Karpas-422 (cell line): ENCODE measurements around the gene HMCN2. TPM values are rescaled to one million over a fixed set of nuclear protein-coding genes. Genes with fewer than 3 reads are reported as not detected.

ENCODE experiments used
- DNase-seq: peaks from one replicate; pipeline ENCODE4 v3.0.0-alpha.2; 2015
- H2AFZ ChIP-seq: fragments of 200-600 bp; sonication (generic); 2 replicates; pipeline ENCODE4 v1.6.1; 2014; ENCODE audit warnings: antibody characterized with exemption, low read length, mixed read lengths
- H3K27ac ChIP-seq: fragments of 200-600 bp; sonication (generic); 2 replicates; pipeline ENCODE4 v1.5.1; 2014; ENCODE audit warnings: mild to moderate bottlenecking, low read length, moderate library complexity
- H3K27me3 ChIP-seq: fragments of 200-600 bp; sonication (generic); 2 replicates; pipeline ENCODE4 v1.6.1; 2014; ENCODE audit warnings: low read length, mixed read lengths
- H3K36me3 ChIP-seq: fragments of 200-600 bp; sonication (generic); 2 replicates; pipeline ENCODE4 v1.6.1; 2014; ENCODE audit warnings: low read length, mixed read lengths; ENCODE audit not compliant: insufficient read depth
- H3K4me1 ChIP-seq: fragments of 200-600 bp; sonication (generic); 2 replicates; pipeline ENCODE4 v1.6.1; 2014; ENCODE audit warnings: mild to moderate bottlenecking, low read length, mixed read lengths
- H3K4me2 ChIP-seq: fragments of 200-600 bp; sonication (generic); 2 replicates; pipeline ENCODE4 v1.6.1; 2014; ENCODE audit warnings: low read length, low read depth, mild to moderate bottlenecking; ENCODE audit not compliant: poor library complexity, severe bottlenecking
- H3K4me3 ChIP-seq: fragments of 200-600 bp; sonication (generic); 2 replicates; pipeline ENCODE4 v1.5.1; 2014; ENCODE audit warnings: mild to moderate bottlenecking, antibody characterized with exemption, low read length, mixed read lengths
- H3K79me2 ChIP-seq: fragments of 200-600 bp; sonication (generic); 2 replicates; pipeline ENCODE4 v1.6.1; 2014; ENCODE audit warnings: mild to moderate bottlenecking, low read length, mixed read lengths
- H3K9ac ChIP-seq: fragments of 200-600 bp; sonication (generic); 2 replicates; pipeline ENCODE4 v1.6.0; 2014; ENCODE audit warnings: low read length
- H3K9me2 ChIP-seq: fragments of 200-600 bp; sonication (generic), shearing (Covaris generic); replicated peaks from 2 replicates; pipeline ENCODE4 v1.6.0; 2014; ENCODE audit warnings: mild to moderate bottlenecking, low read length, moderate library complexity; ENCODE audit not compliant: insufficient read depth
- H3K9me3 ChIP-seq: fragments of 300-700, 200-600 bp; sonication (generic); 2 replicates; pipeline ENCODE4 v1.6.1; 2014; ENCODE audit warnings: low read length, mixed read lengths
- H4K20me1 ChIP-seq: fragments of 200-600 bp; sonication (generic); 2 replicates; pipeline ENCODE4 v1.6.1; 2014; ENCODE audit warnings: mild to moderate bottlenecking, antibody characterized with exemption, low read length, low read depth; ENCODE audit not compliant: insufficient read depth
- total RNA-seq: library from RNA; depleted of rRNA; stranded (reverse); fragments of >200 nt; shearing (Covaris generic); gene quantifications from 2 replicates; pipeline ENCODE4 v1.2.3, GENCODE V29; 2014; ENCODE audit warnings: low replicate concordance

HMCN2 gene
- total RNA-seq, 1 experiment from 2014 or later, result not detected

- H3K9ac ChIP-seq, result no peak overlapping the region
- no peak overlapping the region for H3K27ac ChIP-seq
- no peak overlapping the region for H3K4me3 ChIP-seq
- H3K9me2 ChIP-seq, result no peaks in the 10 kb centered on the region
- no peak overlapping the region for H3K4me2 ChIP-seq
- no peak for DNase-seq
- no peaks in the 10 kb centered on the region for H3K36me3 ChIP-seq
- no peaks in the 10 kb centered on the region for H3K4me1 ChIP-seq
- no peaks in the 10 kb centered on the region for H3K9me3 ChIP-seq
- no peaks in the 10 kb centered on the region for H3K79me2 ChIP-seq
- no peaks in the 10 kb centered on the region for H3K27me3 ChIP-seq
- H4K20me1 ChIP-seq, result no peaks in the 10 kb centered on the region
- H2AFZ ChIP-seq, result no peak overlapping the region
Measured at GRCh38 chr9:130319300-130319699, 53.7 kb downstream of the HMCN2 start.

DNA sequence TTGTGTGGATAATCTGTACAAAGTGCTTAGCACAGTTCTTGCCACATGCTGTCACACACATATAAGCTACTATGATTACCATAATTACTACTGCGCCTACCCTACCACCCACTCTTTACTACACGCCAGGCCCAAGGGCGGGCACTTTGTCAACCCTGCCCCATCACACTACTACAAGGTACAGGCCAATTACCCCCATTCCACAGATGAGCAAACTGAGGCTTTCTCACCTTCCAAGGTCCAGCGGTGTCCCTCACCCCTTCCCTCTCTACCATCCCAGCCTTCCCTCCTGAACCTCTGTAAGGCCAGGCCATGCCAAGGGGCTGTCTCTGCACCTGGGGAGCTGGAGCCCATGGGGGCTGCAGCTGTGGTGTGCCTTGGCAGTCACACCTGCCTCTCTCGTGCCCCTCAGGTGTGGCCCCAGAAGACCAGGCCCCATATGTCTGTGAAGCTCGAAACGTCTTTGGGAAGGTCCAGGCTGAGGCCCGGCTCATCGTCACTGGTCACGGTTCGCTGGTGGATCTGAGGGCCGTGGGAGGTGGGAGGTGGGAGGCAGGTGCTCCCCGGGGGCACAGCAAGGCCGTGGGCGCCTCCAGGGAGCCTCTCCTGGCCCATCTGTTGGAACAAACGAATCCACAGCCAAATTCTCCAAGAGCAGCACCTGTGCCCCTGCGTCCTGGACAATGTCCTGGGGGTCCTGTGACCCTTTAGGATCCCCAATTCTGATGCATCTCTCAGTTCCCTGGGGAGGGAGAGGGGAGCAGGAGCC, 54.6 kb downstream of the HMCN2 start:
- no peak overlapping the region for H3K27ac ChIP-seq
- H4K20me1 ChIP-seq, result no peaks in the 10 kb centered on the region
- no peak for DNase-seq
- H3K9me2 ChIP-seq, result no peaks in the 10 kb centered on the region
- no peaks in the 10 kb centered on the region for H3K9me3 ChIP-seq
- no peaks in the 10 kb centered on the region for H3K4me1 ChIP-seq
- H3K4me2 ChIP-seq, result no peak overlapping the region
- H3K4me3 ChIP-seq, result no peak overlapping the region
- H3K27me3 ChIP-seq, result no peaks in the 10 kb centered on the region
- H3K36me3 ChIP-seq, result no peaks in the 10 kb centered on the region
- no peaks in the 10 kb centered on the region for H3K79me2 ChIP-seq
- no peak overlapping the region for H2AFZ ChIP-seq
- H3K9ac ChIP-seq, result no peak overlapping the region

DNA sequence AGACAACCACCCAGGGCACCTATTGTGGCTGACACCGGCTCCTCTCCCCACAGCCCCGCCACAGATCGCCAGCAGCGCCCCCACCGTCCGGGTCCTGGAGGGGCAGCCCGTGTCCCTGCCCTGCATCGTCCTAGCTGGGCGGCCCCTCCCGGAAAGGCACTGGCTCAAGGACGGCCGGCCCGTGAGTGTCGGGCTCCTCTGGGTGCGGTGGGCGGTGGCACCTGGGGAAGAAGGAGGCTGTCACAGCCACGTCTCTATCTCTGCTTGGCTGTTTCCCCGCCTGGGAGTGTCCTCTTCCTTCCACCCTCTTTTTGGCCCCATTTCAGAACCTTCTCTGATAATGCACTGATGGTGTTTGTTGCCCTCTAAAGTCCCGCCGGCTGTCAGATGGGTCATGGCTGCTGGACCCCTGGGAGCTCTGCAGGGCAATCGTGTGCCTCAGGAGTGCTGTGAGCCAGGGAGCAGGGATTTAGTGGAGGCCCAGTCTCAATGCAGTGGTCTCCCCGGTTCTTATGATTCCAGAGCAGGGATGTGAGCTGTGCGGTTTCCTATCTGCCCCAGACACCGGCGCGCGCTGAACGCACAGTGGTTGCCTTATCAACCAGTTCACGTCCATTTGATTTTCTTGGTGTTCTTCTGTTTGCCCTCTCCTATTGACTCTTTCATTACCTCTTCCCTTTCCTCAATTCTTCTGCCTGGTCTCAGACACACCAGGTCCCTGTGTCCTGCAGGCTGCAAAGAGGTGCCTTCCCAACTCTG, 55.3 kb downstream of the HMCN2 start:
- no peaks in the 10 kb centered on the region for H3K79me2 ChIP-seq
- no peaks in the 10 kb centered on the region for H3K27me3 ChIP-seq
- no peak overlapping the region for H2AFZ ChIP-seq
- no peak overlapping the region for H3K4me3 ChIP-seq
- no peak overlapping the region for H3K27ac ChIP-seq
- no peak for DNase-seq
- H3K4me2 ChIP-seq, result no peak overlapping the region
- no peaks in the 10 kb centered on the region for H3K36me3 ChIP-seq
- no peaks in the 10 kb centered on the region for H4K20me1 ChIP-seq
- no peak overlapping the region for H3K9ac ChIP-seq
- H3K4me1 ChIP-seq, result no peaks in the 10 kb centered on the region
- no peaks in the 10 kb centered on the region for H3K9me3 ChIP-seq
- no peaks in the 10 kb centered on the region for H3K9me2 ChIP-seq

DNA sequence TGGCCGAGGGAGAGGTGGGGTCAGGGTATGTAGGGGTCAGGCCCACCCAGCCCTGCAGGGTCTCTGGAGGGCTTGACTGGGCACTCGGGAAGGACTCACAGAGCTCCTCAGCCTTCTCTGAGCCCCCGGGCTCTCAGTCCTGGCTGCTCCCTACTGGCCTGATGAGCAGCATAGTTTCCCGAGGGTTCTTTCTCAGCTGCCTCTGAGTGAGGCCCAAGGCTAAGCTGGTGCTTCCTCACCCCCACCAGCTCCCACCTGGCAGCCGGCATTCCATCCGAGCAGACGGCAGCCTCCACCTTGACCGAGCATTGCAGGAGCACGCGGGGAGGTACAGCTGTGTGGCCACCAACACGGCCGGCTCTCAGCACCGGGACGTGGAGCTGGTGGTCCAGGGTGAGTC, 56.0 kb downstream of the HMCN2 start:
- Histone ChIP-seq H3K27ac (no peak overlapping the region), H3K9ac (no peak overlapping the region), H4K20me1 (no peaks in the 10 kb centered on the region), H3K4me1 (no peaks in the 10 kb centered on the region), H2AFZ (no peak overlapping the region), H3K9me3 (no peaks in the 10 kb centered on the region), H3K36me3 (no peaks in the 10 kb centered on the region), H3K4me2 (no peak overlapping the region), H3K79me2 (no peaks in the 10 kb centered on the region), H3K9me2 (no peaks in the 10 kb centered on the region), H3K27me3 (no peaks in the 10 kb centered on the region), H3K4me3 (no peak overlapping the region)
- no peak for DNase-seq

DNA sequence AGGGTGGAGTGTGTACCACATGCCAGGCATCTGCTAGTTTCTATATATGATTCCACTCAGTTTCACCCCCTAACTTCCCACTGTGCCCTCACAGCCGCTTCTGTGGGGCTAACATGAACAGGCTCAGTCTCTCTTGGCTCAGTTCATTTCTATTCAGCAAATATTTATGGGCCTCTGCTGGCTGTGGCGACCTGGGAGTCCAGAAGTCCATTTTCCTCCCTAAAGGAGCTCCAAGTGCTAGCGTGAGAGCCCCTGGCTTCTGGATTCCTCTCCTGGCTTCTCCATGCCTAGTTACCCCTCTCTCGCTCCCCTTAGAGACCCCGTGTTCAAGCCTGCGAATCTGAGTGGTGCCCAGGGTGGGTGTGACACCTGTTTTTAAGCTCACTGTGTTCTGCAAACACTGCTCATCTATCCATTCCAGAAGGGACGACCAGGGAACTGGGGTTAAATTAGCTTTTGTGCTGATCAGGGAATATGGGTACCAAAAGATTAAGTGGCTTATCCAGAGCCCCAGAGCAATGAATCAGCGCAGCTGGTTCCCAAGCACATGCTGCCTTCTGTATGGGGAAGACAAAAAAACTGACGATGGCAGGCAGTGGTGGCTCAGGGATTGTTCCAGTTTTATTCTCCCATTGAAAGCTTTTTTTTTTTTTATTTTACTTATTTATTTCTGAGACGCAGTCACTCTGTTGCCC, 57.6 kb downstream of the HMCN2 start:
- H2AFZ ChIP-seq, result no peak overlapping the region
- no peaks in the 10 kb centered on the region for H4K20me1 ChIP-seq
- H3K27ac ChIP-seq, result no peak overlapping the region
- H3K9me3 ChIP-seq, result no peaks in the 10 kb centered on the region
- no peak overlapping the region for H3K9ac ChIP-seq
- H3K4me2 ChIP-seq, result no peak overlapping the region
- DNase-seq, result no peak
- H3K79me2 ChIP-seq, result no peaks in the 10 kb centered on the region
- H3K27me3 ChIP-seq, result no peaks in the 10 kb centered on the region
- no peak overlapping the region for H3K4me3 ChIP-seq
- no peaks in the 10 kb centered on the region for H3K36me3 ChIP-seq
- H3K4me1 ChIP-seq, result no peaks in the 10 kb centered on the region
- H3K9me2 ChIP-seq, result no peaks in the 10 kb centered on the region

- H3K27ac ChIP-seq, result no peak overlapping the region
- no peak overlapping the region for H3K9ac ChIP-seq
- H3K9me2 ChIP-seq, result no peaks in the 10 kb centered on the region
- no peak overlapping the region for H3K4me2 ChIP-seq
- H4K20me1 ChIP-seq, result no peaks in the 10 kb centered on the region
- no peaks in the 10 kb centered on the region for H3K4me1 ChIP-seq
- H3K36me3 ChIP-seq, result no peaks in the 10 kb centered on the region
- no peak overlapping the region for H2AFZ ChIP-seq
- H3K79me2 ChIP-seq, result no peaks in the 10 kb centered on the region
- no peak overlapping the region for H3K4me3 ChIP-seq
- H3K27me3 ChIP-seq, result no peaks in the 10 kb centered on the region
- no peak for DNase-seq
- no peaks in the 10 kb centered on the region for H3K9me3 ChIP-seq
Measured at GRCh38 chr9:130325921-130326320, 60.4 kb downstream of the HMCN2 start.

- Histone ChIP-seq H4K20me1 (no peaks in the 10 kb centered on the region), H3K4me2 (no peak overlapping the region), H2AFZ (no peak overlapping the region), H3K27me3 (no peaks in the 10 kb centered on the region), H3K4me1 (no peaks in the 10 kb centered on the region), H3K36me3 (no peaks in the 10 kb centered on the region), H3K27ac (no peak overlapping the region), H3K79me2 (no peaks in the 10 kb centered on the region), H3K9me3 (no peaks in the 10 kb centered on the region), H3K4me3 (no peak overlapping the region), H3K9ac (no peak overlapping the region), H3K9me2 (no peaks in the 10 kb centered on the region)
- peak; percentile 69 for DNase-seq
Measured at GRCh38 chr9:130327070-130327780, 61.7 kb downstream of the HMCN2 start.
